Measurements from ENCODE around the gene FGF22.

The FGF22 gene

GRCh38 chr19:678791-679388 lies 39.2 kb downstream of the FGF22 start:
- H3K4me3 ChIP-seq (ENCODE audit: low read depth, low read length): peak overlapping the region; percentile 42
- TF ChIP-seq CTCF (IDR thresholded peaks at IDR 0.05; ENCODE audit: low read depth, low read length) (no peak), MYC (IDR thresholded peaks at IDR 0.05; ENCODE audit: low read depth, low read length) (no peak), POLR2A (IDR thresholded peaks at IDR 0.05; ENCODE audit: extremely low read depth, insufficient read length) (no peak)
- TF ChIP-seq, protein P1, sequence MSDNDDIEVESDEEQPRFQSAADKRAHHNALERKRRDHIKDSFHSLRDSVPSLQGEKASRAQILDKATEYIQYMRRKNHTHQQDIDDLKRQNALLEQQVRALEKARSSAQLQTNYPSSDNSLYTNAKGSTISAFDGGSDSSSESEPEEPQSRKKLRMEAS (IDR thresholded peaks at IDR 0.05; ENCODE audit: low read depth, low read length): no peak
- DNase-seq (ENCODE audit: low read depth): no peak

- DNase-seq (ENCODE audit: low read depth): peak; percentile 66
- peak overlapping the region; percentile 42 for H3K4me3 ChIP-seq (ENCODE audit: low read depth, low read length)
- no peak for TF ChIP-seq CTCF (IDR thresholded peaks at IDR 0.05; ENCODE audit: low read depth, low read length)
- TF ChIP-seq, protein P1 (IDR thresholded peaks at IDR 0.05; ENCODE audit: low read depth, low read length): no peak
- no peak for TF ChIP-seq MYC (IDR thresholded peaks at IDR 0.05; ENCODE audit: low read depth, low read length)
- no peak for TF ChIP-seq POLR2A (IDR thresholded peaks at IDR 0.05; ENCODE audit: extremely low read depth, insufficient read length)
Measured at GRCh38 chr19:679418-680286, 40.0 kb downstream of the FGF22 start.

DNA sequence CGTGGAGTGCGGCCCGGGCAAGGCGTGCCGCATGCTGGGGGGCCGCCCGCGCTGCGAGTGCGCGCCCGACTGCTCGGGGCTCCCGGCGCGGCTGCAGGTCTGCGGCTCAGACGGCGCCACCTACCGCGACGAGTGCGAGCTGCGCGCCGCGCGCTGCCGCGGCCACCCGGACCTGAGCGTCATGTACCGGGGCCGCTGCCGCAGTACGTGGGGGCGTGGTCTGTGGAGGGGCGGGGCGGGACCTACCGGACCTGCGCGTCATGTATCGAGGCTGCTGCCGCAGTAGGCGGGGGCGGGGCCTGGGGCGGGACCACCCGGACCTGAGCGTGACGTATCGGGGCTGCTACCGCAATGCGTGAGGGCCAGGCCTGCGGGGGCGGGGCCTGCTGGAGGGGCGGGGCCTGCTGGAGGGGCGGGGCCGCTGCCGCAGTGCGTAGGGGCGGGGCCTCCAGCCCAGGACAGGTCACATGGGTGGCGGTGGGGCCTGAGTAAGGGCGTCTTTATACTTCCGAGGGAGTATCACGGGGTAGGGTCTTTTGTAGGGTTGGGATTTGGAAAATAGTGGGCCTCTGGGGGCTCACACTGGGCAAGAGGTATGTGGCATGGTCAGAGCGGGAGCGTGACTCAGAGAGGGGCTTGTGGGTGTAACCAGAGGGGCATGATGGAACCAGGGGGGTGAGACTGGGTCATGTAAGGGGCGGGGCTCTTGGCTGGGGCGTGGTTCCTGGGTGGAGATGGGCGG lies 40.8 kb downstream of the FGF22 start:
- DNase-seq (ENCODE audit: low read depth): peak; percentile 95
- TF ChIP-seq POLR2A (IDR thresholded peaks at IDR 0.05; ENCODE audit: extremely low read depth, insufficient read length) (peak; percentile 56), CTCF (IDR thresholded peaks at IDR 0.05; ENCODE audit: low read depth, low read length) (peak; percentile 17), MYC (IDR thresholded peaks at IDR 0.05; ENCODE audit: low read depth, low read length) (peak; percentile 62)
- TF ChIP-seq, protein P1 (IDR thresholded peaks at IDR 0.05; ENCODE audit: low read depth, low read length): peak; percentile 30; the same call in 1 of the 2 replicates
- peak overlapping the region; percentile 49 for H3K4me3 ChIP-seq (ENCODE audit: low read depth, low read length)

DNA sequence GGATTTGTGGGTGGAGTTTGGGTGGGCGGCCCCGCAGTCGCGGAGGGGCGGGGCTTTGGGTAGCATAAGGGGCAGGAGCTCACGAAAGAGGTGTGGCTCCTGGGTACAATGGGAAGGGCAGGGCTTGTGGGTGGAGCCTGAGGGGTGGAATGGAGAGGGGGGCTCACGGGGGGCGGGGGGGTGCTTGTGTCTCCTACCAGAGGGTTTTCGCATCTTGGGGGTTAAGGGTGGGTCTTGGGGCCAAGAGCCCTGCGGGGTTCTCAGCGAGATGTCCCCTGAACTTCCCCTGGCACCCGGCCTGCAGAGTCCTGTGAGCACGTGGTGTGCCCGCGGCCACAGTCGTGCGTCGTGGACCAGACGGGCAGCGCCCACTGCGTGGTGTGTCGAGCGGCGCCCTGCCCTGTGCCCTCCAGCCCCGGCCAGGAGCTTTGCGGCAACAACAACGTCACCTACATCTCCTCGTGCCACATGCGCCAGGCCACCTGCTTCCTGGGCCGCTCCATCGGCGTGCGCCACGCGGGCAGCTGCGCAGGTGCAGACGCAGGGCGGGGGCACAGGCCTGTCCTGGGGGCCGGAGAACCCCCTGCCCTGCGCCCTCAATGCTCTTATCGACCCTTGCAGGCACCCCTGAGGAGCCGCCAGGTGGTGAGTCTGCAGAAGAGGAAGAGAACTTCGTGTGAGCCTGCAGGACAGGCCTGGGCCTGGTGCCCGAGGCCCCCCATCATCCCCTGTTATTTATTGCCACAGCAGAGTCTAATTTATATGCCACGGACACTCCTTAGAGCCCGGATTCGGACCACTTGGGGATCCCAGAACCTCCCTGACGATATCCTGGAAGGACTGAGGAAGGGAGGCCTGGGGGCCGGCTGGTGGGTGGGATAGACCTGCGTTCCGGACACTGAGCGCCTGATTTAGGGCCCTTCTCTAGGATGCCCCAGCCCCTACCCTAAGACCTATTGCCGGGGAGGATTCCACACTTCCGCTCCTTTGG lies 41.6 kb downstream of the FGF22 start:
- H3K4me3 ChIP-seq (ENCODE audit: low read depth, low read length): no peak overlapping the region
- DNase-seq (ENCODE audit: low read depth): peak; percentile 50
- TF ChIP-seq POLR2A (IDR thresholded peaks at IDR 0.05; ENCODE audit: extremely low read depth, insufficient read length) (no peak), CTCF (IDR thresholded peaks at IDR 0.05; ENCODE audit: low read depth, low read length) (no peak), MYC (IDR thresholded peaks at IDR 0.05; ENCODE audit: low read depth, low read length) (no peak)
- TF ChIP-seq, protein P1 (IDR thresholded peaks at IDR 0.05; ENCODE audit: low read depth, low read length): no peak

Data from NB4 (cell line).